BJ (cell line): Measurements from ENCODE around the gene CDH22. TPM values are rescaled to one million over a fixed set of nuclear protein-coding genes. Genes with fewer than 3 reads are reported as not detected.

Source experiments
- CTCF ChIA-PET: fragments of 350-600 bp; formaldehyde crosslinking; extraction: SDS; loops from one replicate; lab custom pipeline; 2021; ENCODE audit warnings: antibody characterized with exemption, inconsistent platforms; lab: Yijun Ruan, JAX
- POLR2A ChIA-PET: fragments of 300-600 bp; sonication (Branson Sonifier 250); formaldehyde crosslinking; extraction: SDS; loops from one replicate; lab custom pipeline; 2021; ENCODE audit warnings: antibody characterized with exemption; lab: Charles Lee
- DNase-seq: peaks from one replicate; pipeline ENCODE4 v3.0.0-alpha.2; 2011; ENCODE audit warnings: low read depth
- H3K27me3 ChIP-seq: 2 replicates; pipeline ENCODE4 v1.6.0; 2011; ENCODE audit warnings: low read length; ENCODE audit not compliant: control insufficient read depth, insufficient read depth
- H3K36me3 ChIP-seq: 2 replicates; pipeline ENCODE4 v1.5.1; 2011; ENCODE audit warnings: low read length; ENCODE audit not compliant: control insufficient read depth, insufficient read depth
- H3K4me3 ChIP-seq: 2 replicates; pipeline ENCODE4 v1.5.1; 2011; ENCODE audit warnings: low read depth, mild to moderate bottlenecking, control low read depth, low read length
- polyA plus RNA-seq: library from polyadenylated mRNA; depleted of rRNA; stranded (reverse); fragments of >200 nt; gene quantifications from 2 replicates; pipeline ENCODE4 v1.2.3, GENCODE V29; 2011
- TF ChIP-seq, protein P1 (sequence below): IDR thresholded peaks from 2 replicates; pipeline ENCODE4 v1.5.1; 2011; ENCODE audit warnings: low read depth, mild to moderate bottlenecking, control low read depth, inconsistent platforms, low read length, moderate library complexity; ENCODE audit not compliant: insufficient read depth

Gene CDH22
- polyA plus RNA-seq, 1 experiment, result not detected

DNA sequence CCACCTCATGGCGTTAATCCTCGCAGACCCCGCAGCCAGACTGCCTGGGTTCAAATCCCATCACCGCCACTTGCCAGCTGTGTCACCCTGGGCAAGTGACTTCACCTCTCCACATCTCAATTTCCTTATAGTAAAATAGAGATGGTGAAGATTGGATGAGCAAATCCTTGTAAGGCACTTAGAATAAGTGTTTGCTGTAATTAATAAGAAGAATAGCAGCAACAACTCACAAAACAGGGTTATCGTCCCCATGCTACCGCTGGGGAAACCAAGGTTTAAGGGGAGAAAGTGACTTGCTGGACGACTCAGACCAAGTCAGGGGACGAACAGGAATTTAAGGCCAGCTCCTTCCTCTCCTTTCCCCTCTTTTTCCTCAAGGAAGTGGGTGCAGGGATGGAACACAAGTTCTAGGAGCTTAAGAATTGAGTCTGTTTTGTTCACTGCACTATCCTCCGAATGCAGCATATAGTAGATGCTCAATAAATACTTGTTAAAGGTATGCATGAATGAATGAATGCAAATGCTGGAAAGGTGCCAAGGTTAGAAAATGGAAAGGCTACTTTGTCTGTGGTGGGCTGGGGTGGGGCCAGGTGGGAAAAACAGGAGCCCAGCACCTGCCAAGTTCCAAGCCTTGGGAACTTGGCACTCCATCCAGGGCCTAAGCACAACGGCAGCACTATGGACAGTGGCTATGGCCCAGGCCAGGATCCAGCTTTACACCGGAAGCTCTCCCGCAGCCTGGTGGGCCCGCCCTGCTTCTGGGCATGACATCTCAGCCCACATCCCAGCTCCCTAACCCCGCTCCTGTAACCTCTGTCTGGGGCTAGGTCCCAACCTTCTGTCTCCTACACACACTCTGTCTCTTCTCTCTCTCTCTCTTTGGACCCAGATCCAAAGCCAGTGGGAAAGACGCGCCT lies 4.9 kb upstream of the CDH22 start:
- peaks cover 54% of the 10 kb centered on the region for H3K27me3 ChIP-seq
- POLR2A ChIA-PET, result no interaction called here
- DNase-seq, result no peak
- no peaks in the 10 kb centered on the region for H3K36me3 ChIP-seq
- CTCF ChIA-PET, result interaction anchor here (1.0 to 2.4 kb wide), 3 partner anchors 26 to 99 kb away, joined by 3 to 16 read pairs (median 3); no protein-coding TSS in a partner anchor
- TF ChIP-seq, protein P1, sequence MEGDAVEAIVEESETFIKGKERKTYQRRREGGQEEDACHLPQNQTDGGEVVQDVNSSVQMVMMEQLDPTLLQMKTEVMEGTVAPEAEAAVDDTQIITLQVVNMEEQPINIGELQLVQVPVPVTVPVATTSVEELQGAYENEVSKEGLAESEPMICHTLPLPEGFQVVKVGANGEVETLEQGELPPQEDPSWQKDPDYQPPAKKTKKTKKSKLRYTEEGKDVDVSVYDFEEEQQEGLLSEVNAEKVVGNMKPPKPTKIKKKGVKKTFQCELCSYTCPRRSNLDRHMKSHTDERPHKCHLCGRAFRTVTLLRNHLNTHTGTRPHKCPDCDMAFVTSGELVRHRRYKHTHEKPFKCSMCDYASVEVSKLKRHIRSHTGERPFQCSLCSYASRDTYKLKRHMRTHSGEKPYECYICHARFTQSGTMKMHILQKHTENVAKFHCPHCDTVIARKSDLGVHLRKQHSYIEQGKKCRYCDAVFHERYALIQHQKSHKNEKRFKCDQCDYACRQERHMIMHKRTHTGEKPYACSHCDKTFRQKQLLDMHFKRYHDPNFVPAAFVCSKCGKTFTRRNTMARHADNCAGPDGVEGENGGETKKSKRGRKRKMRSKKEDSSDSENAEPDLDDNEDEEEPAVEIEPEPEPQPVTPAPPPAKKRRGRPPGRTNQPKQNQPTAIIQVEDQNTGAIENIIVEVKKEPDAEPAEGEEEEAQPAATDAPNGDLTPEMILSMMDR, result no peak
- H3K4me3 ChIP-seq, result no peak overlapping the region

DNA sequence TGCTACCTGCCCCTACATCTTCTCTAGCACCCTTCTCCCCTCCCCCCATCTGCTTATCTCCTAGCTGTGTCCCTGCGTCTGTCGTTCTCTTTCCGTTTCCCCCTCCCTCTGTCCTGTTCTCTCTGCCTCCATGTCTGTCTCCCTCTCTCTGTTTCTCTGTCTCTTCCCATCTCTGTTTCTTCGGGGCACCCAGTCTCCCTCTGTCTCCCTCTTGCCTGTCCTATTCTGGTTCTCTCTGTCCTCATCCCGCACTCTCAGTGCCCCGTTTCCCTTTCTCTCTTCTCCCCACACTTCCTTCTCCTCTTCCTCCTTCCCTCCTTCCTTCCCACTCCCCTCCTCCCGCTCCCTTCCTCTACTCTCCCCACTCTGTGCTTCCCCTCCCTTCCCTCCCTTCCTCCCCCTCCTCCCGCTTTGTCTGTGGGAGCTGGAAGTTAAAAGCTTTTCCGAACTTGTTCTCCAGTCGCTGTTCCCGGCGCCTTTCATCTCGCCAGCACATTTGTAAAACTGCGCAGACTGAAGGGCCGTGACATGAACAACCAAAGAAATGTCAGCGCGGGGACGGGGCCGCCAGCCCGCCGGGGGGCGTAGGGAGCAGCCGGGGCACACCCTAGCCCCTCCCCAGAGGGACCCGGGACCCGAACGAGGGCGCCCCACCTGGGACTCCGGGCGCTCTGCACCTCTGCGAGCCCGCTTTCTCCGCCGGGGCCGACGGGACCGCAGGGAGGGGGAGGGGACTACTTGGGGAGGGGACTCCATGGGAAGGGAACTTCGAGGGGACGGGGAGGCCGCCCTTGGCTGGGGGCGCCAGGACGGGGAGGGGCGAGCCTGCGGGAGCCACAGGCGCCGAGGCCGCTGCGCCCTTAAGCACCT lies 4.0 kb upstream of the CDH22 start:
- ChIA-PET CTCF (interaction anchor here (1.0 to 2.4 kb wide), 2 partner anchors 36 to 100 kb away, joined by 3 to 16 read pairs; no protein-coding TSS in a partner anchor), POLR2A (no interaction called here)
- peaks cover 54% of the 10 kb centered on the region for H3K27me3 ChIP-seq
- H3K36me3 ChIP-seq, result no peaks in the 10 kb centered on the region
- no peak for DNase-seq
- TF ChIP-seq, protein P1, result no peak
- H3K4me3 ChIP-seq, result no peak overlapping the region

DNA sequence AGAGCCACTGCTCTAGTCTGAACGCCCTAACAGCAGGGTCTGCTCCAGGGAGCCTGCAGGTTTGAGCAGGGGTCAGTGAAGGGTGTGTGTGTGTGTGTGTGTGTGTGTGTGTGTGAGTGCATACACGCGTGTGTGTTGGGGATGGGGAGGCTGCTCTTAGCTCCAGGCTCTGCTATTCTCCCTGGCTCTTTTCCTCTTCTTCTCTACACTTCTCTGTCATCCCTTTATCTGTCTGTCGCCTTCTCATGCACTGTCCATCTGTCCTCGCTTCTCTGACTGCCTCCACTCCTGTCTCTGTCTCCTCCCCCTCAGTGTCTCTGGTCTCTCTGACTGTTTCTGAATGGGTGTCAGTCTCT lies 3.4 kb upstream of the CDH22 start:
- TF ChIP-seq, protein P1, result no peak
- CTCF ChIA-PET, result interaction anchor here (0.9 kb wide), 1 partner anchor 96 kb away, joined by 4 read pairs; no protein-coding TSS in a partner anchor
- Histone ChIP-seq H3K27me3 (peaks cover 53% of the 10 kb centered on the region), H3K4me3 (no peak overlapping the region), H3K36me3 (no peaks in the 10 kb centered on the region)
- DNase-seq, result no peak
- POLR2A ChIA-PET, result no interaction called here

DNA sequence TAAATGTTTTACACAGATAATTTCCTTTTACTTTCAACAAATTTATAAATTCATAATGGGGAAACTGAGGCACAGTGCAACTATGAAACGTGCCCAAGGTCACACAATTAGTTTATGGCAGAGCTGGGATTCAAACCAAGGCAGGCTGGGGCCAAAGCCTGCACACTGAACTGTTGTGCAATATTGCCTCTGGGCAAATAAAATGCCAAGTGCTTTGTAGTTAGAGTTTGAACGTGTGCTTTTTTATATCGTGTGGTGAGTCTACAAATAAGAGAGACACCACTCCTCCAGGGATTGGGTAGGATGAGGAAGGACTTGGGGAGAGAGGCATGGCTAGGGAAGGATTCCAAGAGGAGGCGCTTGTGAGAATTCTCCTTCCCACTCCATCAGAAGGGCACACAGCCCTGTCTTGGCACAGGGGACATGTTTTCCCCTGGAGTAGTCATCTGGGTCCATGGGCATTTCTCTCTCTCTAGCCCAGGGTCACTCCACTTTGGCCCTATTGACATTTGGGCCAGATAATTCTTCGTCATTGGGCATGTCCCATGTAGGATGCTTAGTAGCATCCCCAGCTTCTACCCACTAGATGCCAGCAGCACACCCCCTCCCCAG lies 2.8 kb upstream of the CDH22 start:
- H3K27me3 ChIP-seq, result peaks cover 57% of the 10 kb centered on the region
- TF ChIP-seq, protein P1, result no peak
- H3K4me3 ChIP-seq, result no peak overlapping the region
- H3K36me3 ChIP-seq, result no peaks in the 10 kb centered on the region
- POLR2A ChIA-PET, result no interaction called here
- no peak for DNase-seq
- CTCF ChIA-PET, result interaction anchor here (0.9 to 1.0 kb wide), 2 partner anchors 38 to 96 kb away, joined by 3 to 4 read pairs; no protein-coding TSS in a partner anchor

DNA sequence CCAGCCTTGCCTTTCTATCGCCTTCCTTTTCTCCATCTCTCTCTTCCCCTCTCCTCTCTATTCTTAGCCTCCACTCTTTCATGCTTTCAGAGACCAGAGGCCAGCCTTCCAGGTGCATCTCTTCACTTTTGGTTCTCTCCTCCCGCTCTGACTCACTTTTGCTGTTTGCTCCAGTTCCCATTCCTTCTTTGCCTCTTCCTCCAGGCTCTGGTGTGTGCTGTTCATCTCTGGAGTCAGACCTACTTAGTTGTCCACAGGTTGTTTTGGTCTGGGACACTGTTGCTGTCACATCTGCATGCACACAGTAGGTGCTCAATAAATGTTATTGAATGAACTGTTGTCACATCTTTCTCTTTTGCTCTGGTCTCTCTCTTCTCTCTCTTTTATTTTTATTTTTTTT lies 1.6 kb upstream of the CDH22 start:
- ChIA-PET POLR2A (no interaction called here), CTCF (no interaction called here)
- Histone ChIP-seq H3K36me3 (no peaks in the 10 kb centered on the region), H3K4me3 (no peak overlapping the region), H3K27me3 (peaks cover 57% of the 10 kb centered on the region)
- TF ChIP-seq, protein P1, result no peak
- DNase-seq, result no peak
